Smooth muscle cell (in vitro differentiated cells): ENCODE results near the gene LY6G5B. TPM values are rescaled to one million over a fixed set of nuclear protein-coding genes. Genes with fewer than 3 reads are reported as not detected.
A peak's percentile ranks its signal among the peaks of the same experiment; 100 is the strongest.

ENCODE experiments used
- microRNA-seq: library from miRNA; unstranded; fragments of <30 nt; microRNA quantifications from one replicate; pipeline ENCODE4, GENCODE V29; 2016; ENCODE audit warnings: borderline number of aligned reads
- polyA plus RNA-seq: library from polyadenylated mRNA; unstranded; fragments of >200 nt; fragmentation: Nextera tagmentation; extraction: Ambion mirVana; gene quantifications from 2 replicates; pipeline ENCODE4 v1.2.1, GENCODE V29; 2016
- small RNA-seq: library from RNA; depleted of rRNA; stranded (forward); fragments of <200 nt; gene quantifications from one replicate; pipeline ENCODE3, GENCODE V24; 2014
- total RNA-seq: library from RNA; depleted of rRNA; stranded (reverse); fragments of >200 nt; gene quantifications from 2 replicates; pipeline ENCODE4 v1.2.3, GENCODE V29; 2014

The LY6G5B gene
- total and polyA plus RNA-seq, 2 experiments from 2014 or later: 1.5 to 5.6 TPM

Small RNA genes lying within 50 kb of the gene (microRNA-seq; reads per million reads assigned to microRNA genes)
- gene MIR4646: 4.7 reads per million
- 2.3 reads per million for gene MIR6832

Small RNA genes lying within 50 kb of the gene (small RNA-seq; reads per million reads assigned to genes)
- gene LY6G6D (not detected), gene MIR4646 (not detected), gene MIR6832 (not detected), gene RF00019 (not detected), gene SNORA38 (25.0 reads per million, percentile 91 among the genes with 10 or more reads in this experiment)

Other genes with a start within 250 kb of the LY6G5B start
Only the 30 nearest of the 37 such genes appear.
- gene MCCD1, start 141.0 kb upstream of the LY6G5B start, total RNA-seq: not detected in 2 replicates
- gene MCCD1, start 141.0 kb upstream of the LY6G5B start, polyA plus RNA-seq: not detected in 2 replicates
- gene DDX39B, start 128.0 kb upstream of the LY6G5B start, total RNA-seq: 137 and 153 TPM in 2 replicates
- gene DDX39B, start 128.0 kb upstream of the LY6G5B start, polyA plus RNA-seq: 117 and 146 TPM in 2 replicates
- gene ATP6V1G2, start 123.4 kb upstream of the LY6G5B start, total RNA-seq: 0.90 and 1.0 TPM in 2 replicates
- gene ATP6V1G2, start 123.4 kb upstream of the LY6G5B start, polyA plus RNA-seq: 2.3 and 2.4 TPM in 2 replicates
- 8.1 and 28.2 TPM in 2 replicates for gene NFKBIL1, start 122.4 kb upstream of the LY6G5B start, total RNA-seq
- 23.5 and 25.9 TPM in 2 replicates for gene NFKBIL1, start 122.4 kb upstream of the LY6G5B start, polyA plus RNA-seq
- gene LTA, start 97.7 kb upstream of the LY6G5B start, total RNA-seq: 1.8 TPM in 1 of 2 replicates, not detected in the other
- 0.74 TPM in 1 of 2 replicates, not detected in the other for gene LTA, start 97.7 kb upstream of the LY6G5B start, polyA plus RNA-seq
- gene TNF, start 94.4 kb upstream of the LY6G5B start, total RNA-seq: 0.94 and 3.0 TPM in 2 replicates
- gene TNF, start 94.4 kb upstream of the LY6G5B start, polyA plus RNA-seq: 1.5 and 2.4 TPM in 2 replicates
- gene LTB, start 87.6 kb upstream of the LY6G5B start, total RNA-seq: 1.5 TPM in 1 of 2 replicates, not detected in the other
- 0.75 and 6.3 TPM in 2 replicates for gene LTB, start 87.6 kb upstream of the LY6G5B start, polyA plus RNA-seq
- not detected in 2 replicates for gene LST1, start 83.7 kb upstream of the LY6G5B start, total RNA-seq
- 1.4 and 1.7 TPM in 2 replicates for gene LST1, start 83.7 kb upstream of the LY6G5B start, polyA plus RNA-seq
- gene NCR3, start 77.0 kb upstream of the LY6G5B start, total RNA-seq: not detected in 2 replicates
- gene NCR3, start 77.0 kb upstream of the LY6G5B start, polyA plus RNA-seq: 0.22 and 0.48 TPM in 2 replicates
- gene AIF1, start 54.7 kb upstream of the LY6G5B start, total RNA-seq: not detected in 2 replicates
- not detected in 2 replicates for gene AIF1, start 54.7 kb upstream of the LY6G5B start, polyA plus RNA-seq
- 44.7 and 47.6 TPM in 2 replicates for gene PRRC2A, start 49.3 kb upstream of the LY6G5B start, total RNA-seq
- 58.0 and 75.3 TPM in 2 replicates for gene PRRC2A, start 49.3 kb upstream of the LY6G5B start, polyA plus RNA-seq
- gene BAG6, start 17.3 kb upstream of the LY6G5B start, total RNA-seq: 75.9 and 123 TPM in 2 replicates
- 74.8 and 85.8 TPM in 2 replicates for gene BAG6, start 17.3 kb upstream of the LY6G5B start, polyA plus RNA-seq
- 2.3 and 2.7 TPM in 2 replicates for gene APOM, start 14.1 kb upstream of the LY6G5B start, total RNA-seq
- 1.1 and 2.7 TPM in 2 replicates for gene APOM, start 14.1 kb upstream of the LY6G5B start, polyA plus RNA-seq
- 7.1 and 8.9 TPM in 2 replicates for gene C6orf47, start 9.2 kb upstream of the LY6G5B start, total RNA-seq
- gene C6orf47, start 9.2 kb upstream of the LY6G5B start, polyA plus RNA-seq: 15.5 and 20.1 TPM in 2 replicates
- 12.5 and 17.2 TPM in 2 replicates for gene GPANK1, start 5.0 kb upstream of the LY6G5B start, total RNA-seq
- gene GPANK1, start 5.0 kb upstream of the LY6G5B start, polyA plus RNA-seq: 19.6 and 20.1 TPM in 2 replicates
- gene CSNK2B, start 3.9 kb upstream of the LY6G5B start, total RNA-seq: 228 and 313 TPM in 2 replicates
- gene CSNK2B, start 3.9 kb upstream of the LY6G5B start, polyA plus RNA-seq: 195 and 226 TPM in 2 replicates
- 0.18 and 0.67 TPM in 2 replicates for gene LY6G5C, start 11.1 kb downstream of the LY6G5B start, total RNA-seq
- gene LY6G5C, start 11.1 kb downstream of the LY6G5B start, polyA plus RNA-seq: 3.8 and 5.2 TPM in 2 replicates
- gene ABHD16A, start 33.3 kb downstream of the LY6G5B start, total RNA-seq: 24.9 and 32.8 TPM in 2 replicates
- gene ABHD16A, start 33.3 kb downstream of the LY6G5B start, polyA plus RNA-seq: 39.9 and 40.5 TPM in 2 replicates
- gene LY6G6F, start 36.9 kb downstream of the LY6G5B start, total RNA-seq: not detected in 2 replicates
- gene LY6G6F, start 36.9 kb downstream of the LY6G5B start, polyA plus RNA-seq: not detected in 2 replicates
- not detected in 2 replicates for gene LY6G6D, start 45.4 kb downstream of the LY6G5B start, total RNA-seq
- gene LY6G6D, start 45.4 kb downstream of the LY6G5B start, polyA plus RNA-seq: not detected in 2 replicates
- gene LY6G6C, start 51.8 kb downstream of the LY6G5B start, total RNA-seq: 3.8 and 5.2 TPM in 2 replicates
- 3.9 and 7.2 TPM in 2 replicates for gene LY6G6C, start 51.8 kb downstream of the LY6G5B start, polyA plus RNA-seq
- 0.09 TPM in 1 of 2 replicates, not detected in the other for gene MPIG6B, start 53.4 kb downstream of the LY6G5B start, total RNA-seq
- 1.1 TPM in 1 of 2 replicates, not detected in the other for gene MPIG6B, start 53.4 kb downstream of the LY6G5B start, polyA plus RNA-seq
- 62.9 and 104 TPM in 2 replicates for gene DDAH2, start 59.3 kb downstream of the LY6G5B start, total RNA-seq
- gene DDAH2, start 59.3 kb downstream of the LY6G5B start, polyA plus RNA-seq: 122 and 134 TPM in 2 replicates
- gene CLIC1, start 66.6 kb downstream of the LY6G5B start, total RNA-seq: 373 and 417 TPM in 2 replicates
- 610 and 628 TPM in 2 replicates for gene CLIC1, start 66.6 kb downstream of the LY6G5B start, polyA plus RNA-seq
- gene MSH5, start 70.0 kb downstream of the LY6G5B start, total RNA-seq: 10.6 and 15.4 TPM in 2 replicates
- gene MSH5, start 70.0 kb downstream of the LY6G5B start, polyA plus RNA-seq: 4.7 and 10.5 TPM in 2 replicates
- gene SAPCD1, start 92.7 kb downstream of the LY6G5B start, total RNA-seq: not detected in 2 replicates
- 1.4 and 1.8 TPM in 2 replicates for gene SAPCD1, start 92.7 kb downstream of the LY6G5B start, polyA plus RNA-seq
- 0.22 and 0.58 TPM in 2 replicates for gene VWA7, start 107.4 kb downstream of the LY6G5B start, total RNA-seq
- gene VWA7, start 107.4 kb downstream of the LY6G5B start, polyA plus RNA-seq: 0.08 and 0.28 TPM in 2 replicates
- 31.9 and 60.8 TPM in 2 replicates for gene VARS1, start 125.8 kb downstream of the LY6G5B start, total RNA-seq
- 76.9 and 80.8 TPM in 2 replicates for gene VARS1, start 125.8 kb downstream of the LY6G5B start, polyA plus RNA-seq
- 62.0 and 91.2 TPM in 2 replicates for gene LSM2, start 137.0 kb downstream of the LY6G5B start, total RNA-seq
- 73.6 and 81.6 TPM in 2 replicates for gene LSM2, start 137.0 kb downstream of the LY6G5B start, polyA plus RNA-seq
- gene HSPA1L, start 145.3 kb downstream of the LY6G5B start, total RNA-seq: 0.63 and 0.94 TPM in 2 replicates
- gene HSPA1L, start 145.3 kb downstream of the LY6G5B start, polyA plus RNA-seq: 0.19 and 1.0 TPM in 2 replicates